GM18526 (cell line): ENCODE measurements around the gene TRMU.

Experiments used
- POLR2A ChIP-seq: IDR thresholded peaks from 3 replicates; pipeline ENCODE4 v1.6.1; 2011; ENCODE audit not compliant: insufficient read length; ENCODE audit errors: extremely low read depth

Gene TRMU

GRCh38 chr22:46376111-46376510 lies 40.6 kb downstream of the TRMU start:
- TF ChIP-seq POLR2A: no peak

- TF ChIP-seq POLR2A: no peak
Observed at GRCh38 chr22:46376908-46377524, 41.5 kb downstream of the TRMU start.

GRCh38 chr22:46377525-46378425 lies 42.3 kb downstream of the TRMU start:
- TF ChIP-seq POLR2A: no peak

GRCh38 chr22:46378426-46379065 lies 43.0 kb downstream of the TRMU start:
- no peak for TF ChIP-seq POLR2A

- no peak for TF ChIP-seq POLR2A
Observed at GRCh38 chr22:46379066-46379930, 43.8 kb downstream of the TRMU start.

- TF ChIP-seq POLR2A: no peak
Observed at GRCh38 chr22:46380069-46380468, 44.6 kb downstream of the TRMU start.

- no peak for TF ChIP-seq POLR2A
Observed at GRCh38 chr22:46380581-46380980, 45.1 kb downstream of the TRMU start.

- no peak for TF ChIP-seq POLR2A
Observed at GRCh38 chr22:46381142-46381541, 45.6 kb downstream of the TRMU start.

- TF ChIP-seq POLR2A: no peak
Observed at GRCh38 chr22:46381731-46382130, 46.2 kb downstream of the TRMU start.

- TF ChIP-seq POLR2A: no peak
Observed at GRCh38 chr22:46382524-46382923, 47.0 kb downstream of the TRMU start.

GRCh38 chr22:46386312-46386711 lies 50.8 kb downstream of the TRMU start:
- no peak for TF ChIP-seq POLR2A

- TF ChIP-seq POLR2A: no peak
Observed at GRCh38 chr22:46387748-46388147, 52.2 kb downstream of the TRMU start.

GRCh38 chr22:46388647-46389046 lies 53.1 kb downstream of the TRMU start:
- TF ChIP-seq POLR2A: no peak

- TF ChIP-seq POLR2A: no peak
Observed at GRCh38 chr22:46389081-46389480, 53.6 kb downstream of the TRMU start.

GRCh38 chr22:46390105-46390651 lies 54.7 kb downstream of the TRMU start:
- TF ChIP-seq POLR2A: no peak
